SK-N-SH (cell line): ENCODE data around the gene AVPR2. TPM values are rescaled to one million over a fixed set of nuclear protein-coding genes. Genes with fewer than 3 reads are reported as not detected.

Source experiments
- CTCF ChIA-PET: fragments of 300-600, 350-600 bp; formaldehyde crosslinking; extraction: SDS; loops from one replicate; lab custom pipeline; 2021; lab: Yijun Ruan, JAX
- POLR2A ChIA-PET: fragments of 350-600 bp; sonication (Branson Sonifier 250); formaldehyde crosslinking; extraction: SDS; loops from one replicate; lab custom pipeline; 2020; ENCODE audit warnings: antibody characterized with exemption, inconsistent platforms; lab: Yijun Ruan, JAX
- DNase-seq: peaks from one replicate; pipeline ENCODE4 v3.0.0; 2012
- H2AFZ ChIP-seq: fragments of 200-600 bp; sonication (generic); 2 replicates; pipeline ENCODE4 v1.8.1; 2016; ENCODE audit warnings: antibody characterized with exemption, mild to moderate bottlenecking, low read depth
- H3F3A ChIP-seq: fragments of 200-600 bp; sonication (generic); replicated peaks from 2 replicates; pipeline ENCODE3; 2016; ENCODE audit warnings: antibody characterized with exemption, mild to moderate bottlenecking; ENCODE audit not compliant: insufficient read depth
- H3K27ac ChIP-seq, 2 experiments: fragments of 200-500 bp in 1 of 2; fragments of 200-600 bp in 1 of 2; sonication (Bioruptor generic) in 1 of 2; sonication (generic), shearing (Covaris generic) in 1 of 2; 2 replicates each; pipeline versions ENCODE4 v1.5.1 to v1.6.1; 2014 to 2016; ENCODE audit warnings: low read depth in 2 of 2, inconsistent platforms in 1 of 2, low read length in 1 of 2, mild to moderate bottlenecking in 1 of 2, mixed read lengths in 1 of 2
- H3K27me3 ChIP-seq: fragments of 200-600 bp; sonication (generic), shearing (Covaris generic); 2 replicates; pipeline ENCODE4 v1.6.1; 2016; ENCODE audit warnings: mixed run types; ENCODE audit not compliant: insufficient read depth
- H3K36me3 ChIP-seq, 2 experiments: fragments of 200-500 bp in 1 of 2; fragments of 200-600 bp in 1 of 2; sonication (Bioruptor generic) in 1 of 2; sonication (generic) in 1 of 2; replicated peaks in 1 of 2; 2 replicates each; pipeline versions ENCODE3 to v1.5.1; 2014 to 2016; ENCODE audit warnings: low read length in 1 of 2, mild to moderate bottlenecking in 1 of 2; ENCODE audit not compliant: insufficient read depth in 2 of 2, control insufficient read depth in 1 of 2
- H3K4me1 ChIP-seq, 2 experiments: fragments of 200-500 bp in 1 of 2; fragments of 200-600 bp in 1 of 2; sonication (Bioruptor generic) in 1 of 2; sonication (generic), shearing (Covaris generic) in 1 of 2; 2 replicates each; pipeline versions ENCODE4 v1.5.1 to v1.6.1; 2014 to 2016; ENCODE audit warnings: low read depth in 1 of 2, low read length in 1 of 2, mixed run types in 1 of 2; ENCODE audit not compliant: insufficient read depth in 2 of 2, control insufficient read depth in 1 of 2
- H3K4me2 ChIP-seq: fragments of 200-600 bp; sonication (generic), shearing (Covaris generic); 2 replicates; pipeline ENCODE4 v1.6.1; 2017; ENCODE audit warnings: mixed run types
- H3K4me3 ChIP-seq, 2 experiments: fragments of 200-500 bp in 1 of 2; fragments of 200-600 bp in 1 of 2; sonication (Bioruptor generic) in 1 of 2; sonication (generic), shearing (Covaris generic) in 1 of 2; 2 replicates each; pipeline versions ENCODE4 v1.5.1 to v1.8.1; 2014 to 2016; ENCODE audit warnings: low read depth in 2 of 2, inconsistent platforms in 1 of 2, low read length in 1 of 2, mild to moderate bottlenecking in 1 of 2, mixed read lengths in 1 of 2, moderate library complexity in 1 of 2
- H3K79me2 ChIP-seq: fragments of 200-600 bp; sonication (generic); 2 replicates; pipeline ENCODE4 v1.8.1; 2017; ENCODE audit warnings: mild to moderate bottlenecking; ENCODE audit not compliant: insufficient read depth
- H3K9ac ChIP-seq: fragments of 200-600 bp; sonication (generic); 2 replicates; pipeline ENCODE4 v1.6.1; 2017; ENCODE audit warnings: mixed run types
- H3K9me2 ChIP-seq: fragments of 200-600 bp; sonication (generic); 2 replicates; pipeline ENCODE4 v1.6.1; 2017; ENCODE audit warnings: mixed run types
- H3K9me3 ChIP-seq: fragments of 200-600 bp; sonication (generic); 2 replicates; pipeline ENCODE4 v1.6.1; 2017; ENCODE audit warnings: mixed run types, mild to moderate bottlenecking, moderate library complexity
- H4K20me1 ChIP-seq: fragments of 200-600 bp; sonication (generic); 2 replicates; pipeline ENCODE4 v1.6.1; 2017; ENCODE audit warnings: mild to moderate bottlenecking, mixed run types; ENCODE audit not compliant: insufficient read depth
- ELF1 ChIP-seq: IDR thresholded peaks from 2 replicates; pipeline ENCODE4 v1.4.0; 2012
- EZH2phosphoT487 ChIP-seq: fragments of 200-600 bp; sonication (generic); IDR thresholded peaks from 2 replicates; pipeline ENCODE4 v1.6.1; 2017; ENCODE audit warnings: low read depth, mixed run types, mild to moderate bottlenecking, antibody characterized with exemption, moderate library complexity, borderline replicate concordance
- FOSL2 ChIP-seq: IDR thresholded peaks from 2 replicates; pipeline ENCODE4 v1.4.0; 2012; ENCODE audit warnings: low read depth, mild to moderate bottlenecking, moderate library complexity, borderline replicate concordance
- FOXJ3 ChIP-seq: sonication (generic); formaldehyde crosslinking; IDR thresholded peaks from 2 replicates; pipeline ENCODE4 v1.5.1; 2020; ENCODE audit warnings: mild to moderate bottlenecking, missing genetic modification reagents
- GABPA ChIP-seq: IDR thresholded peaks from 2 replicates; pipeline ENCODE4 v1.4.0; 2012; ENCODE audit warnings: low read depth, mild to moderate bottlenecking
- MEF2A ChIP-seq: IDR thresholded peaks from 2 replicates; pipeline ENCODE4 v1.4.0; 2012; ENCODE audit warnings: low read depth, borderline replicate concordance
- MXI1 ChIP-seq: IDR thresholded peaks from 2 replicates; pipeline ENCODE4 v1.6.1; 2012; ENCODE audit warnings: mild to moderate bottlenecking, low read depth, low read length, improper control_type of control experiment
- NRF1 ChIP-seq: IDR thresholded peaks from 2 replicates; pipeline ENCODE4 v1.6.1; 2012; ENCODE audit warnings: low read depth, mild to moderate bottlenecking, low read length
- RAD21 ChIP-seq: IDR thresholded peaks from 2 replicates; pipeline ENCODE4 v1.6.1; 2012; ENCODE audit warnings: mild to moderate bottlenecking, low read length
- RFX5 ChIP-seq: IDR thresholded peaks from 2 replicates; pipeline ENCODE4 v1.6.1; 2012; ENCODE audit warnings: mild to moderate bottlenecking, improper control_type of control experiment, low read length
- RXRA ChIP-seq: IDR thresholded peaks from 2 replicates; pipeline ENCODE4 v1.4.0; 2012; ENCODE audit warnings: low read depth, mild to moderate bottlenecking, borderline replicate concordance
- TAF1 ChIP-seq: IDR thresholded peaks from 2 replicates; pipeline ENCODE4 v1.6.1; 2012; ENCODE audit warnings: low read depth, mild to moderate bottlenecking, low read length, moderate library complexity, borderline replicate concordance
- WGBS: methylation state at CpG from one replicate; pipeline ENCODE4 v1.1.6; 2017; ENCODE audit warnings: low lambda C conversion rate; 5-methylcytosine and 5-hydroxymethylcytosine counted together
- polyA plus RNA-seq, 3 experiments: library from polyadenylated mRNA; depleted of rRNA; stranded (reverse); fragments of >200 nt; gene quantifications; 2 replicates each; pipeline ENCODE4 v1.2.3, GENCODE V29; 2012
- TF ChIP-seq, protein P1 (sequence below): fragments of 150-350 bp; IDR thresholded peaks from 2 replicates; pipeline ENCODE4 v1.6.1; 2016; ENCODE audit warnings: mild to moderate bottlenecking, low read depth, low read length
- TF ChIP-seq, protein P2 (sequence below): fragments of 200-600 bp; sonication (generic); IDR thresholded peaks from 2 replicates; pipeline ENCODE4 v1.6.1; 2017; ENCODE audit warnings: antibody characterized with exemption, mild to moderate bottlenecking, moderate library complexity
- TF ChIP-seq, protein P3 (sequence below): IDR thresholded peaks from 2 replicates; pipeline ENCODE4 v1.4.0; 2012; ENCODE audit warnings: low read depth, borderline replicate concordance

The AVPR2 gene
- polyA plus RNA-seq, 1 of the 3 experiments (the other 2 are of a cell fraction): not detected

DNA sequence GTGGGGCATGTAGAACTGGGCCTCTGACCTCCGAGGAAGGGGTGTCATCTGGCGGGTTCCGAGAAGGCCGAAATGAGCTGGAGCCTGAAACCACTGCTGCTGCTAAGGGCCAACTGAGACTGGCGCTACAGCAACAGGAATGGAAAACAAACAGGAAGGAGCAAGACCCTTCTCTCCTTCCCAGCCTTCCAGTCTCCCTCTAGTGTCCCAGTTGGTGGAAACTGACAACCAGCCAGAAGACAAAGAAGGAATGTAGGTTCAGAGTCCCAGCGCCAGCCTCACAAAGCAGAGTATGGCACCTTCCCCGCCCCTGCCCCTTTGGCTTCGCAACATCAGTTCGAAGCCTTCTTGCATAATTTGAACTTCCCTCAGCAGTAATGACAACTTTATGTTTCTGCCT, 49.8 kb upstream of the AVPR2 start (continued):
- TF ChIP-seq, protein P1, sequence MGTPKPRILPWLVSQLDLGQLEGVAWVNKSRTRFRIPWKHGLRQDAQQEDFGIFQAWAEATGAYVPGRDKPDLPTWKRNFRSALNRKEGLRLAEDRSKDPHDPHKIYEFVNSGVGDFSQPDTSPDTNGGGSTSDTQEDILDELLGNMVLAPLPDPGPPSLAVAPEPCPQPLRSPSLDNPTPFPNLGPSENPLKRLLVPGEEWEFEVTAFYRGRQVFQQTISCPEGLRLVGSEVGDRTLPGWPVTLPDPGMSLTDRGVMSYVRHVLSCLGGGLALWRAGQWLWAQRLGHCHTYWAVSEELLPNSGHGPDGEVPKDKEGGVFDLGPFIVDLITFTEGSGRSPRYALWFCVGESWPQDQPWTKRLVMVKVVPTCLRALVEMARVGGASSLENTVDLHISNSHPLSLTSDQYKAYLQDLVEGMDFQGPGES: no peak
- TF ChIP-seq FOSL2 (no peak), RXRA (no peak), GABPA (no peak), RAD21 (no peak)
- TF ChIP-seq, protein P2, sequence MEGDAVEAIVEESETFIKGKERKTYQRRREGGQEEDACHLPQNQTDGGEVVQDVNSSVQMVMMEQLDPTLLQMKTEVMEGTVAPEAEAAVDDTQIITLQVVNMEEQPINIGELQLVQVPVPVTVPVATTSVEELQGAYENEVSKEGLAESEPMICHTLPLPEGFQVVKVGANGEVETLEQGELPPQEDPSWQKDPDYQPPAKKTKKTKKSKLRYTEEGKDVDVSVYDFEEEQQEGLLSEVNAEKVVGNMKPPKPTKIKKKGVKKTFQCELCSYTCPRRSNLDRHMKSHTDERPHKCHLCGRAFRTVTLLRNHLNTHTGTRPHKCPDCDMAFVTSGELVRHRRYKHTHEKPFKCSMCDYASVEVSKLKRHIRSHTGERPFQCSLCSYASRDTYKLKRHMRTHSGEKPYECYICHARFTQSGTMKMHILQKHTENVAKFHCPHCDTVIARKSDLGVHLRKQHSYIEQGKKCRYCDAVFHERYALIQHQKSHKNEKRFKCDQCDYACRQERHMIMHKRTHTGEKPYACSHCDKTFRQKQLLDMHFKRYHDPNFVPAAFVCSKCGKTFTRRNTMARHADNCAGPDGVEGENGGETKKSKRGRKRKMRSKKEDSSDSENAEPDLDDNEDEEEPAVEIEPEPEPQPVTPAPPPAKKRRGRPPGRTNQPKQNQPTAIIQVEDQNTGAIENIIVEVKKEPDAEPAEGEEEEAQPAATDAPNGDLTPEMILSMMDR: no peak

DNA sequence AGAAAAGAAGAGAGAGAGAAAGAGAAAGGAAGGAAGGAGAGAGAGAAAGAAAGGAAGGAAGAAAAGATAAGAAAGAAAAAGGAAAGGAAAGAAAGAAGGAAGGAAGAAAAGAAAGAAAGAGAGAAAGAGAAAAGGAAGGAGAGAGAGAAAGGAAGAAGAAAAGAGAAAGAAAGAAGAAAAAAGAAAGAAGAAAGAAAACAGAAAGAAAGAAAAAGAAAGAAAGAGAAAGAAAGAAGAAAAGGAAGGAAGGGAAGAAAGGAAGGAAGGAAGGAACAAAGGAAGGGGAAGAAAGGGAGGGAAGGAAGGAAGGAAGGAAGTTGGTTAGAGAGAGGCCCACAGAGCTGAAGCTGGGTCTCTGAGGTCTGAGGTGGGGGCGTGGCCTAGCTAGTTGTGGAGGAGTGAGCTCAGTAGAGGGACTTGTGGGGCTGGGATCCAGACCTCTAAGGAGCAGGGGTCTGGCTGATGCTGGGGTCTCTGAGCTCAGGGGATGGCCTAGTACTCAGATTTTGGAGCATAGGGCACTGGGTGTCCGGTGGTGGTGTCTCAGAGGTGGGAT, 47.0 kb upstream of the AVPR2 start:
- H3K4me2 ChIP-seq: no peak overlapping the region
- H3K27ac ChIP-seq: no peak overlapping the region
- H3F3A ChIP-seq: no peaks in the 10 kb centered on the region
- POLR2A ChIA-PET: interaction anchor here (0.6 kb wide), 1 partner anchor 79 kb away, joined by 3 read pairs; no protein-coding TSS in a partner anchor
- H3K4me1 ChIP-seq: no peaks in the 10 kb centered on the region
- H4K20me1 ChIP-seq: no peaks in the 10 kb centered on the region
- no peak overlapping the region for H3K4me3 ChIP-seq
- 22% methylated on average over 2 of the region's 2 CpGs for WGBS
- peaks cover 43% of the 10 kb centered on the region for H3K27me3 ChIP-seq
- TF ChIP-seq RAD21 (no peak), RFX5 (no peak), TAF1 (no peak), MXI1 (no peak), MEF2A (no peak), EZH2phosphoT487 (no peak), NRF1 (no peak), FOXJ3 (CRISPR knock-in tag) (no peak), FOSL2 (no peak), RXRA (no peak), ELF1 (no peak)
- TF ChIP-seq, protein P2: no peak
- TF ChIP-seq, protein P3, sequence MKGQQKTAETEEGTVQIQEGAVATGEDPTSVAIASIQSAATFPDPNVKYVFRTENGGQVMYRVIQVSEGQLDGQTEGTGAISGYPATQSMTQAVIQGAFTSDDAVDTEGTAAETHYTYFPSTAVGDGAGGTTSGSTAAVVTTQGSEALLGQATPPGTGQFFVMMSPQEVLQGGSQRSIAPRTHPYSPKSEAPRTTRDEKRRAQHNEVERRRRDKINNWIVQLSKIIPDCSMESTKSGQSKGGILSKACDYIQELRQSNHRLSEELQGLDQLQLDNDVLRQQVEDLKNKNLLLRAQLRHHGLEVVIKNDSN: no peak
- TF ChIP-seq, all 33 proteins: peak for 0
- Histone ChIP-seq H3K9me2 (no peaks in the 10 kb centered on the region), H3K36me3 (no peaks in the 10 kb centered on the region), H3K9ac (no peak overlapping the region), H2AFZ (no peak overlapping the region), H3K79me2 (no peaks in the 10 kb centered on the region), H3K9me3 (no peaks in the 10 kb centered on the region)
- no peak for DNase-seq
- CTCF ChIA-PET: interaction anchor here (1.1 kb wide), 1 partner anchor 11 kb away, joined by 4 read pairs; no protein-coding TSS in a partner anchor
